HEK293 (cell line): ENCODE data around the gene TMEM62.

Experiments used
- AEBP2 ChIP-seq: fragments of 450-650 bp; formaldehyde crosslinking; IDR thresholded peaks from 2 replicates; pipeline ENCODE4 v1.5.1; 2016; ENCODE audit warnings: missing biosample characterization, missing genetic modification characterization, borderline replicate concordance
- TCF7L2 ChIP-seq: IDR thresholded peaks from 2 replicates; pipeline ENCODE4 v1.6.1; 2011; ENCODE audit warnings: low read depth, mild to moderate bottlenecking, inconsistent platforms, low read length, moderate library complexity, borderline replicate concordance
- ZBTB8A ChIP-seq: fragments of 450-650 bp; formaldehyde crosslinking; IDR thresholded peaks from 2 replicates; pipeline ENCODE4 v1.5.1; 2016; ENCODE audit warnings: missing biosample characterization, missing genetic modification characterization
- ZIC2 ChIP-seq: fragments of 450-650 bp; formaldehyde crosslinking; IDR thresholded peaks from 2 replicates; pipeline ENCODE4 v1.5.1; 2016; ENCODE audit warnings: missing biosample characterization, missing genetic modification characterization
- ZNF184 ChIP-seq: fragments of 450-650 bp; IDR thresholded peaks from 2 replicates; pipeline ENCODE4 v1.5.1; 2018; ENCODE audit warnings: missing biosample characterization, mild to moderate bottlenecking, missing genetic modification characterization
- ZNF23 ChIP-seq: fragments of 450-650 bp; formaldehyde crosslinking; IDR thresholded peaks from 2 replicates; pipeline ENCODE4 v1.5.1; 2016; ENCODE audit warnings: missing biosample characterization, missing genetic modification characterization, borderline replicate concordance
- ZNF274 ChIP-seq, 2 experiments: fragments of 200-500 bp in 1 of 2; fragments of 450-650 bp in 1 of 2; sonication (Bioruptor generic) in 1 of 2; formaldehyde crosslinking in 1 of 2; IDR thresholded peaks; 2 replicates each; pipeline versions ENCODE4 v1.5.1 to v1.6.1; 2014 to 2016; ENCODE audit warnings: borderline replicate concordance in 1 of 2, inconsistent platforms in 1 of 2, low read length in 1 of 2, missing biosample characterization in 1 of 2, missing genetic modification characterization in 1 of 2
- ZNF639 ChIP-seq: fragments of 450-650 bp; formaldehyde crosslinking; IDR thresholded peaks from 2 replicates; pipeline ENCODE4 v1.5.1; 2016; ENCODE audit warnings: missing biosample characterization, missing genetic modification characterization
- TF ChIP-seq, protein P1 (sequence below): fragments of 450-650 bp; formaldehyde crosslinking; IDR thresholded peaks from 2 replicates; pipeline ENCODE4 v1.5.1; 2016; ENCODE audit warnings: missing biosample characterization, missing genetic modification characterization
- TF ChIP-seq, protein P2 (sequence below): fragments of 450-650 bp; formaldehyde crosslinking; IDR thresholded peaks from 2 replicates; pipeline ENCODE4 v1.5.1; 2016; ENCODE audit warnings: missing biosample characterization, missing genetic modification characterization

DNA sequence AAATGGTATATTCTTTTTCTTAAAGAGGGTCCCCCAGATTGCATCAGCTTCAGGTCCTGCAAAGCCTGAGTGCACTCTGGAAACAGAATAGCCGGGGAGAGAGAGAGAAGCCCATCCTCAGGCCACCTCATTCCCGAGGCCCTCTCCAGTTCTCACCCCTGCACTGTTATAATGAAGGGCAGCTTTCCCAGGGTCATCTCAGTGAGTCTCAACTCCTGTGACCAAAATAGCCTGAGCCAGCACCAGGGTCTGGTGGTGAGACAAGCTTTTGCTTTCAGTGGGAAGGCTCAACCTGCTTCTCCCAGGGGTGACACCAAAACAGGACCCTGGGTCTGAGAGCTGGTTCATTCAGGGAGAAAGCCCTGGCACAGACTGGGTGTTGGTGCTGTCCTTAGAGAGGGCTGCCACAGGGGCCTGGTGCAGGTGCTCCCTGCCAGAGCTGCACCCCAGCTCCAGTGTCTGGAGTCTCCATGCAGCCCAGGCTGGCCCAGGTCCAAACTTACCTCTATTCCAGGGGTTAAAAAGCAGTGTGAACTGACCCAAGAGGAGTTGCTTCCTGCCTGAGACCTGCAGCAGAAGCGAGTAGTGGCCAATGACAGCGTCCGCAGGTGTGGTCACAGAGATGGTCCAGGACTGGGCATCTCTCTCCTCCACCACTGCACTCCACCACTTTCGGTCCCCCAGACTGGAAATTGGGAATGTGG lies 81.4 kb downstream of the TMEM62 start:
- TF ChIP-seq TCF7L2 (no peak), ZNF639 (tag by site-specific recombination) (no peak), ZBTB8A (tag by site-specific recombination) (no peak), AEBP2 (tag by site-specific recombination) (no peak), ZIC2 (tag by site-specific recombination) (no peak), ZNF184 (tag by site-specific recombination) (no peak), ZNF23 (tag by site-specific recombination) (no peak), ZNF274 (IDR thresholded peaks at IDR 0.05; ENCODE audit: low read length) (no peak), ZNF274 (tag by site-specific recombination; IDR thresholded peaks at IDR 0.05; ENCODE audit: borderline replicate concordance) (no peak)
- TF ChIP-seq, protein P1, sequence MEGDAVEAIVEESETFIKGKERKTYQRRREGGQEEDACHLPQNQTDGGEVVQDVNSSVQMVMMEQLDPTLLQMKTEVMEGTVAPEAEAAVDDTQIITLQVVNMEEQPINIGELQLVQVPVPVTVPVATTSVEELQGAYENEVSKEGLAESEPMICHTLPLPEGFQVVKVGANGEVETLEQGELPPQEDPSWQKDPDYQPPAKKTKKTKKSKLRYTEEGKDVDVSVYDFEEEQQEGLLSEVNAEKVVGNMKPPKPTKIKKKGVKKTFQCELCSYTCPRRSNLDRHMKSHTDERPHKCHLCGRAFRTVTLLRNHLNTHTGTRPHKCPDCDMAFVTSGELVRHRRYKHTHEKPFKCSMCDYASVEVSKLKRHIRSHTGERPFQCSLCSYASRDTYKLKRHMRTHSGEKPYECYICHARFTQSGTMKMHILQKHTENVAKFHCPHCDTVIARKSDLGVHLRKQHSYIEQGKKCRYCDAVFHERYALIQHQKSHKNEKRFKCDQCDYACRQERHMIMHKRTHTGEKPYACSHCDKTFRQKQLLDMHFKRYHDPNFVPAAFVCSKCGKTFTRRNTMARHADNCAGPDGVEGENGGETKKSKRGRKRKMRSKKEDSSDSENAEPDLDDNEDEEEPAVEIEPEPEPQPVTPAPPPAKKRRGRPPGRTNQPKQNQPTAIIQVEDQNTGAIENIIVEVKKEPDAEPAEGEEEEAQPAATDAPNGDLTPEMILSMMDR, result no peak
- TF ChIP-seq, protein P2, sequence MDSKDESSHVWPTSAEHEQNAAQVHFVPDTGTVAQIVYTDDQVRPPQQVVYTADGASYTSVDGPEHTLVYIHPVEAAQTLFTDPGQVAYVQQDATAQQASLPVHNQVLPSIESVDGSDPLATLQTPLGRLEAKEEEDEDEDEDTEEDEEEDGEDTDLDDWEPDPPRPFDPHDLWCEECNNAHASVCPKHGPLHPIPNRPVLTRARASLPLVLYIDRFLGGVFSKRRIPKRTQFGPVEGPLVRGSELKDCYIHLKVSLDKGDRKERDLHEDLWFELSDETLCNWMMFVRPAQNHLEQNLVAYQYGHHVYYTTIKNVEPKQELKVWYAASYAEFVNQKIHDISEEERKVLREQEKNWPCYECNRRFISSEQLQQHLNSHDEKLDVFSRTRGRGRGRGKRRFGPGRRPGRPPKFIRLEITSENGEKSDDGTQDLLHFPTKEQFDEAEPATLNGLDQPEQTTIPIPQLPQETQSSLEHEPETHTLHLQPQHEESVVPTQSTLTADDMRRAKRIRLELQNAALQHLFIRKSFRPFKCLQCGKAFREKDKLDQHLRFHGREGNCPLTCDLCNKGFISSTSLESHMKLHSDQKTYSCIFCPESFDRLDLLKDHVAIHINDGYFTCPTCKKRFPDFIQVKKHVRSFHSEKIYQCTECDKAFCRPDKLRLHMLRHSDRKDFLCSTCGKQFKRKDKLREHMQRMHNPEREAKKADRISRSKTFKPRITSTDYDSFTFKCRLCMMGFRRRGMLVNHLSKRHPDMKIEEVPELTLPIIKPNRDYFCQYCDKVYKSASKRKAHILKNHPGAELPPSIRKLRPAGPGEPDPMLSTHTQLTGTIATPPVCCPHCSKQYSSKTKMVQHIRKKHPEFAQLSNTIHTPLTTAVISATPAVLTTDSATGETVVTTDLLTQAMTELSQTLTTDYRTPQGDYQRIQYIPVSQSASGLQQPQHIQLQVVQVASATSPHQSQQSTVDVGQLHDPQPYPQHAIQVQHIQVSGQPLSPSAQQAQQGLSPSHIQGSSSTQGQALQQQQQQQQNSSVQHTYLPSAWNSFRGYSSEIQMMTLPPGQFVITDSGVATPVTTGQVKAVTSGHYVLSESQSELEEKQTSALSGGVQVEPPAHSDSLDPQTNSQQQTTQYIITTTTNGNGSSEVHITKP, result no peak
